K562 (cell line): ENCODE measurements around the gene CDKL1. TPM values are rescaled to one million over a fixed set of nuclear protein-coding genes. Genes with fewer than 3 reads are reported as not detected.

Source experiments
- CEBPG ChIP-seq, 3 experiments: fragments of 200-800 bp in 1 of 3; sonication (Bioruptor generic) in 1 of 3; sonication (generic) in 1 of 3; formaldehyde crosslinking in 1 of 3; IDR thresholded peaks in 2 of 3; conservative IDR thresholded peaks in 1 of 3; 2 replicates each; pipeline versions ENCODE4 v1.6.1 to v1.8.0; 2016 to 2022; ENCODE audit warnings: missing compliant biosample characterization in 2 of 3, missing genetic modification characterization in 2 of 3, mild to moderate bottlenecking in 1 of 3, missing genetic modification reagents in 1 of 3
- DNMT1 ChIP-seq: fragments of 450-650 bp; IDR thresholded peaks from 2 replicates; pipeline ENCODE4 v1.6.1; 2016; ENCODE audit warnings: antibody characterized with exemption, mild to moderate bottlenecking
- GATA2 ChIP-seq: sonication (generic); formaldehyde crosslinking; IDR thresholded peaks from 2 replicates; pipeline ENCODE4 v1.4.0; 2020; ENCODE audit warnings: mild to moderate bottlenecking, missing genetic modification reagents
- NRF1 ChIP-seq, 2 experiments: fragments of 450-650 bp; IDR thresholded peaks in 1 of 2; conservative IDR thresholded peaks in 1 of 2; 2 replicates each; pipeline ENCODE4 v1.6.1; 2014; ENCODE audit warnings: mild to moderate bottlenecking in 2 of 2
- ZNF124 ChIP-seq: sonication (generic); formaldehyde crosslinking; IDR thresholded peaks from 2 replicates; pipeline ENCODE4 v1.8.1; 2022; ENCODE audit warnings: missing genetic modification reagents
- ZNF518B ChIP-seq: fragments of 250-450 bp; sonication (Bioruptor Pico); IDR thresholded peaks from 2 replicates; pipeline ENCODE4 v1.5.0; 2021; ENCODE audit warnings: mild to moderate bottlenecking, moderate library complexity
- ZNF699 ChIP-seq: fragments of 250-450 bp; sonication (Bioruptor Pico); IDR thresholded peaks from 2 replicates; pipeline ENCODE4 v1.8.0; 2021; ENCODE audit warnings: mild to moderate bottlenecking, moderate library complexity; ENCODE audit not compliant: insufficient replicate concordance
- polyA plus RNA-seq, 8 experiments: library from polyadenylated mRNA; depleted of rRNA in 4 of 8; stranded (reverse) in 5 of 8; unstranded in 3 of 8; fragments of >200 nt; fragmentation: Nextera tagmentation in 2 of 8; fragmentation: Illumina TruSeq in 1 of 8; extraction: Ambion mirVana in 2 of 8; extraction: Trizol in 1 of 8; gene quantifications; 2 replicates each; pipeline versions ENCODE4 v1.2.1 to v1.2.3, GENCODE V29; 2011 to 2014; ENCODE audit warnings: inconsistent platforms in 1 of 8, missing spikeins in 1 of 8
- total RNA-seq, 7 experiments: library from RNA; depleted of rRNA in 6 of 7; stranded (reverse); fragments of >200 nt in 6 of 7; fragmentation: Illumina TruSeq in 2 of 7; extraction: Trizol in 2 of 7; gene quantifications; 2 replicates each; pipeline versions ENCODE4 v1.2.1 to v1.2.3, GENCODE V29; 2011 to 2021; ENCODE audit warnings: low replicate concordance in 1 of 7
- TF ChIP-seq, protein P1 (sequence below): sonication (generic); formaldehyde crosslinking; IDR thresholded peaks from 2 replicates; pipeline ENCODE4 v1.8.1; 2023; ENCODE audit warnings: mild to moderate bottlenecking, missing genetic modification reagents
- TF ChIP-seq, protein P2 (sequence below), 2 experiments: fragments of 450-650 bp in 1 of 2; sonication (generic) in 1 of 2; formaldehyde crosslinking in 1 of 2; IDR thresholded peaks; 2 replicates each; pipeline versions ENCODE4 v1.7.1 to v1.9.0; 2016 to 2022; ENCODE audit warnings: inconsistent platforms in 1 of 2, mild to moderate bottlenecking in 1 of 2, missing genetic modification reagents in 1 of 2

The CDKL1 gene
- total and polyA plus RNA-seq, 9 of the 15 experiments (the other 6 are each of a cell fraction or from before 2014, with no cell fraction given): 2.3 to 35.0 (median 7.5) TPM

- TF ChIP-seq ZNF518B (no peak), NRF1 (conservative IDR thresholded peaks at IDR 0.05 in 1 of 2, IDR thresholded peaks at IDR 0.05 in 1 of 2) (no peak), GATA2 (no peak), CEBPG (CRISPR knock-in tag; IDR thresholded peaks at IDR 0.05) (no peak), CEBPG (tag; conservative IDR thresholded peaks at IDR 0.05 in 1 of 2, IDR thresholded peaks at IDR 0.05 in 1 of 2) (no peak), ZNF124 (CRISPR knock-in tag) (no peak), DNMT1 (no peak), ZNF699 (CRISPR knock-in tag) (no peak)
- TF ChIP-seq, protein P1, sequence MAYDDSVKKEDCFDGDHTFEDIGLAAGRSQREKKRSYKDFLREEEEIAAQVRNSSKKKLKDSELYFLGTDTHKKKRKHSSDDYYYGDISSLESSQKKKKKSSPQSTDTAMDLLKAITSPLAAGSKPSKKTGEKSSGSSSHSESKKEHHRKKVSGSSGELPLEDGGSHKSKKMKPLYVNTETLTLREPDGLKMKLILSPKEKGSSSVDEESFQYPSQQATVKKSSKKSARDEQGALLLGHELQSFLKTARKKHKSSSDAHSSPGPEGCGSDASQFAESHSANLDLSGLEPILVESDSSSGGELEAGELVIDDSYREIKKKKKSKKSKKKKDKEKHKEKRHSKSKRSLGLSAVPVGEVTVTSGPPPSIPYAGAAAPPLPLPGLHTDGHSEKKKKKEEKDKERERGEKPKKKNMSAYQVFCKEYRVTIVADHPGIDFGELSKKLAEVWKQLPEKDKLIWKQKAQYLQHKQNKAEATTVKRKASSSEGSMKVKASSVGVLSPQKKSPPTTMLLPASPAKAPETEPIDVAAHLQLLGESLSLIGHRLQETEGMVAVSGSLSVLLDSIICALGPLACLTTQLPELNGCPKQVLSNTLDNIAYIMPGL: no peak
- TF ChIP-seq, protein P2, sequence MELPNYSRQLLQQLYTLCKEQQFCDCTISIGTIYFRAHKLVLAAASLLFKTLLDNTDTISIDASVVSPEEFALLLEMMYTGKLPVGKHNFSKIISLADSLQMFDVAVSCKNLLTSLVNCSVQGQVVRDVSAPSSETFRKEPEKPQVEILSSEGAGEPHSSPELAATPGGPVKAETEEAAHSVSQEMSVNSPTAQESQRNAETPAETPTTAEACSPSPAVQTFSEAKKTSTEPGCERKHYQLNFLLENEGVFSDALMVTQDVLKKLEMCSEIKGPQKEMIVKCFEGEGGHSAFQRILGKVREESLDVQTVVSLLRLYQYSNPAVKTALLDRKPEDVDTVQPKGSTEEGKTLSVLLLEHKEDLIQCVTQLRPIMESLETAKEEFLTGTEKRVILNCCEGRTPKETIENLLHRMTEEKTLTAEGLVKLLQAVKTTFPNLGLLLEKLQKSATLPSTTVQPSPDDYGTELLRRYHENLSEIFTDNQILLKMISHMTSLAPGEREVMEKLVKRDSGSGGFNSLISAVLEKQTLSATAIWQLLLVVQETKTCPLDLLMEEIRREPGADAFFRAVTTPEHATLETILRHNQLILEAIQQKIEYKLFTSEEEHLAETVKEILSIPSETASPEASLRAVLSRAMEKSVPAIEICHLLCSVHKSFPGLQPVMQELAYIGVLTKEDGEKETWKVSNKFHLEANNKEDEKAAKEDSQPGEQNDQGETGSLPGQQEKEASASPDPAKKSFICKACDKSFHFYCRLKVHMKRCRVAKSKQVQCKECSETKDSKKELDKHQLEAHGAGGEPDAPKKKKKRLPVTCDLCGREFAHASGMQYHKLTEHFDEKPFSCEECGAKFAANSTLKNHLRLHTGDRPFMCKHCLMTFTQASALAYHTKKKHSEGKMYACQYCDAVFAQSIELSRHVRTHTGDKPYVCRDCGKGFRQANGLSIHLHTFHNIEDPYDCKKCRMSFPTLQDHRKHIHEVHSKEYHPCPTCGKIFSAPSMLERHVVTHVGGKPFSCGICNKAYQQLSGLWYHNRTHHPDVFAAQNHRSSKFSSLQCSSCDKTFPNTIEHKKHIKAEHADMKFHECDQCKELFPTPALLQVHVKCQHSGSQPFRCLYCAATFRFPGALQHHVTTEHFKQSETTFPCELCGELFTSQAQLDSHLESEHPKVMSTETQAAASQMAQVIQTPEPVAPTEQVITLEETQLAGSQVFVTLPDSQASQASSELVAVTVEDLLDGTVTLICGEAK (IDR thresholded peaks at IDR 0.05): peak; percentile 63
- TF ChIP-seq, protein P2 (CRISPR knock-in tag; IDR thresholded peaks at IDR 0.05): no peak
Measured at GRCh38 chr14:50321009-50321660, 75.5 kb downstream of the CDKL1 start (continued).
